Transverse colon (tissue), 4 donors: ENCODE results near the gene ACP6.

ENCODE experiments used
- EP300 ChIP-seq: sonication (generic); formaldehyde crosslinking; IDR thresholded peaks from one replicate; pipeline ENCODE4 v1.6.1; 2017; ENCODE audit warnings: antibody characterized with exemption, low read depth
- POLR2A ChIP-seq: fragments of 450-650 bp; IDR thresholded peaks from one replicate; pipeline ENCODE4 v1.6.1; 2016; ENCODE audit warnings: antibody characterized with exemption, mild to moderate bottlenecking, moderate library complexity
- POLR2AphosphoS5 ChIP-seq, 3 donors: sonication (generic); formaldehyde crosslinking; IDR thresholded peaks; one replicate each; pipeline ENCODE4 v1.6.1; 2016; ENCODE audit warnings: antibody characterized with exemption in 3 of 3
- TF ChIP-seq, protein P1 (sequence below), 5 experiments: fragments of 200-600 bp in 3 of 5; fragments of 450-650 bp in 2 of 5; sonication (generic) in 3 of 5; IDR thresholded peaks; 1 replicate in 2 of 5; 2 replicates in 3 of 5; pipeline ENCODE4 v1.5.1; 2016 to 2017; ENCODE audit warnings: antibody characterized with exemption in 5 of 5, inconsistent platforms in 3 of 5, mild to moderate bottlenecking in 2 of 5, moderate library complexity in 1 of 5

DNA sequence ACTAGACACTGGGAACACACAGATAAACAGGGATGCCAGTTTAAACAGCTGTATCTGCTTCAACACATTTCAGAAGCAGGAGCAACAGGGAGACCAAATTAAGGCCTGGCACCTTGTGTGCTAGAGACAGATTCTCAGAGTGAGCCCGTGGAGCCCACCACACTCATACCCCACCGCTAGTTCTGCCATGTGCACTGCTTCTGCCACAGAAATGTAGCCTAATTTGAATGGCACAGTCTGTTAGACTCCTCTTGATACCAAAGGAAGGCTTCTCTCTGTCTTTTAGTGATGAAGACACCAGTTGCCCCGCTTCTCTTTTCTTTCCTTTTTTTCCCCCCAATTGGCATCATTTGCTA is 29.3 kb upstream of the ACP6 start:
- TF ChIP-seq, protein P1, sequence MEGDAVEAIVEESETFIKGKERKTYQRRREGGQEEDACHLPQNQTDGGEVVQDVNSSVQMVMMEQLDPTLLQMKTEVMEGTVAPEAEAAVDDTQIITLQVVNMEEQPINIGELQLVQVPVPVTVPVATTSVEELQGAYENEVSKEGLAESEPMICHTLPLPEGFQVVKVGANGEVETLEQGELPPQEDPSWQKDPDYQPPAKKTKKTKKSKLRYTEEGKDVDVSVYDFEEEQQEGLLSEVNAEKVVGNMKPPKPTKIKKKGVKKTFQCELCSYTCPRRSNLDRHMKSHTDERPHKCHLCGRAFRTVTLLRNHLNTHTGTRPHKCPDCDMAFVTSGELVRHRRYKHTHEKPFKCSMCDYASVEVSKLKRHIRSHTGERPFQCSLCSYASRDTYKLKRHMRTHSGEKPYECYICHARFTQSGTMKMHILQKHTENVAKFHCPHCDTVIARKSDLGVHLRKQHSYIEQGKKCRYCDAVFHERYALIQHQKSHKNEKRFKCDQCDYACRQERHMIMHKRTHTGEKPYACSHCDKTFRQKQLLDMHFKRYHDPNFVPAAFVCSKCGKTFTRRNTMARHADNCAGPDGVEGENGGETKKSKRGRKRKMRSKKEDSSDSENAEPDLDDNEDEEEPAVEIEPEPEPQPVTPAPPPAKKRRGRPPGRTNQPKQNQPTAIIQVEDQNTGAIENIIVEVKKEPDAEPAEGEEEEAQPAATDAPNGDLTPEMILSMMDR (IDR thresholded peaks at IDR 0.05), result no peak
- no peak for TF ChIP-seq POLR2A
- no peak for TF ChIP-seq EP300
- TF ChIP-seq POLR2AphosphoS5 (IDR thresholded peaks at IDR 0.05), result no peak
